AG04449 (cell line): Measurements from ENCODE around the gene RASSF4.

ENCODE experiments used
- CTCF ChIA-PET: fragments of 350-600 bp; formaldehyde crosslinking; extraction: SDS; loops from one replicate; lab custom pipeline; 2021; ENCODE audit warnings: antibody characterized with exemption; lab: Yijun Ruan, JAX
- POLR2A ChIA-PET: fragments of 400-600, 350-600 bp; formaldehyde crosslinking; extraction: SDS; loops from one replicate; lab custom pipeline; 2020; ENCODE audit warnings: antibody characterized with exemption, inconsistent platforms; lab: Yijun Ruan, JAX
- DNase-seq: peaks from one replicate; pipeline ENCODE4 v3.0.0-alpha.2; 2010; ENCODE audit warnings: low read depth, low spot score
- H3K4me3 ChIP-seq: 2 replicates; pipeline ENCODE4 v1.5.1; 2011; ENCODE audit warnings: low read depth, mild to moderate bottlenecking, control low read depth, low read length
- CTCF ChIP-seq: IDR thresholded peaks from one replicate; pipeline ENCODE4 v1.5.1; 2011; ENCODE audit warnings: mild to moderate bottlenecking, moderate library complexity, low read length, control low read depth, inconsistent platforms; ENCODE audit not compliant: insufficient read depth; ENCODE audit errors: missing control alignments

Gene RASSF4

GRCh38 chr10:45000752-45001380 lies 41.3 kb downstream of the RASSF4 start, which contains the start of gene ZNF22:
Gene ZNF22, plus strand, starts transcription at chr10:45000923. Its CDS starts 2,446 bp downstream, at chr10:45003369.
- peak within 1 kb of the TSS; percentile 72 for H3K4me3 ChIP-seq
- DNase-seq = no peak
- CTCF ChIA-PET = interaction anchor here (1.0 to 9.5 kb wide), 4 partner anchors 22 to 123 kb away, joined by 3 to 95 read pairs (median 4); partner anchors contain the start of gene DEPP1
- POLR2A ChIA-PET = interaction anchor here (1.2 to 1.9 kb wide), 3 partner anchors 19 to 68 kb away, joined by 5 to 9 read pairs (median 7); partner anchors contain the start of gene DEPP1
- TF ChIP-seq CTCF = no peak

GRCh38 chr10:45001381-45002148 lies 42.0 kb downstream of the RASSF4 start:
- H3K4me3 ChIP-seq = peak overlapping the region; percentile 72
- ChIA-PET POLR2A (interaction anchor here (0.6 to 1.9 kb wide), 6 partner anchors 13 to 926 kb away, joined by 3 to 9 read pairs (median 5); partner anchors contain the start of gene DEPP1), CTCF (interaction anchor here (9.5 kb wide), 1 partner anchor 68 kb away, joined by 95 read pairs; no protein-coding TSS in a partner anchor)
- peak; percentile 31 for TF ChIP-seq CTCF
- DNase-seq = no peak

GRCh38 chr10:45003432-45004000 lies 43.9 kb downstream of the RASSF4 start:
- ChIA-PET POLR2A (no interaction called here), CTCF (interaction anchor here (1.3 to 9.5 kb wide), 4 partner anchors 41 to 232 kb away, joined by 3 to 95 read pairs (median 6); no protein-coding TSS in a partner anchor)
- DNase-seq = no peak
- TF ChIP-seq CTCF = no peak
- no peak overlapping the region for H3K4me3 ChIP-seq

- TF ChIP-seq CTCF = no peak
- no peak overlapping the region for H3K4me3 ChIP-seq
- CTCF ChIA-PET = interaction anchor here (2.2 to 9.5 kb wide), 2 partner anchors 71 to 230 kb away, joined by 9 to 95 read pairs; no protein-coding TSS in a partner anchor
- POLR2A ChIA-PET = no interaction called here
- no peak for DNase-seq
These were observed 45.1 kb downstream of the RASSF4 start for GRCh38 chr10:45004661-45005060.

- H3K4me3 ChIP-seq = no peak overlapping the region
- ChIA-PET POLR2A (no interaction called here), CTCF (interaction anchor here (1.1 to 9.5 kb wide), 3 partner anchors 72 to 245 kb away, joined by 3 to 95 read pairs (median 9); no protein-coding TSS in a partner anchor)
- no peak for TF ChIP-seq CTCF
- DNase-seq = no peak
These were observed 45.7 kb downstream of the RASSF4 start for GRCh38 chr10:45005284-45005683.
